ENCODE results near the gene MTCH1. TPM values are rescaled to one million over a fixed set of nuclear protein-coding genes. Genes with fewer than 3 reads are reported as not detected.
"Not testable (repeated sequence)": the region's sequence is repeated elsewhere in the genome, so short reads cannot be mapped to it uniquely, and the experiment has no call there.

MTCH1 gene
- total and polyA plus RNA-seq, 2 experiments from 2014 or later, result 290 to 533 TPM

DNA sequence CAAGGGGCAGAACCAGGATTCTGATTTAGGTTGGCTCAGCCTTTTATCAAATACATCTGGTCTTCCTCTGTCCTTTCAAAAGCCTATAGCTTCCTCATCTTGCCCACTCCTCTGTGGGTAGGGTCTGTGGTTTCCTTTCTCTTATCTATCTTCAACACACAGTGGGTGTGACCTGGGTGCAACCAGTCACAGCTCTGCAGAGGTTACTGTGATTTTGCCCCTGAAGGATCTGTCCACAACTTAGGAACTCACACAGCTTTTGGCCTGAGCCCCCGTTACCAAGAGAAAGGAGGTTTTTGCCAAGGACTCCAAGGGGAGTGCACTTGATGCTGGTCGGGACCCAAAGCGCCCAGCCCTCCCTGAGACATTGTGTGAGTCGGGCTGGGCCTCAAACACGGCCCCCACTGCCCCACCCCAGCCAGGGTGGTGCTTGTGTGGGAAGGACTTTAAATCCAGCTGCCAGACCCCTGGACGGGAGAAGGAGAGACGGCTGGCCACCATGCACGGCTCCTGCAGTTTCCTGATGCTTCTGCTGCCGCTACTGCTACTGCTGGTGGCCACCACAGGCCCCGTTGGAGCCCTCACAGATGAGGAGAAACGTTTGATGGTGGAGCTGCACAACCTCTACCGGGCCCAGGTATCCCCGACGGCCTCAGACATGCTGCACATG is 31.6 kb downstream of the MTCH1 start, which contains the start of gene PI16:
Gene PI16 (plus strand): TSS at position 477 of the 670 bp plus-strand sequence. CDS start 23 bp downstream, at position 500.
- Histone ChIP-seq H3K4me3 (no peak within 1 kb of the TSS), H3K9me3 (ENCODE audit: low read depth) (no peaks in the 10 kb centered on the region), H3K36me3 (no peaks in the 10 kb centered on the region), H3K4me1 (ENCODE audit: low read depth) (peaks cover 21% of the 10 kb centered on the region), H3K27me3 (no peaks in the 10 kb centered on the region), H3K27ac (no peak within 1 kb of the TSS)
- TF ChIP-seq, protein P1, sequence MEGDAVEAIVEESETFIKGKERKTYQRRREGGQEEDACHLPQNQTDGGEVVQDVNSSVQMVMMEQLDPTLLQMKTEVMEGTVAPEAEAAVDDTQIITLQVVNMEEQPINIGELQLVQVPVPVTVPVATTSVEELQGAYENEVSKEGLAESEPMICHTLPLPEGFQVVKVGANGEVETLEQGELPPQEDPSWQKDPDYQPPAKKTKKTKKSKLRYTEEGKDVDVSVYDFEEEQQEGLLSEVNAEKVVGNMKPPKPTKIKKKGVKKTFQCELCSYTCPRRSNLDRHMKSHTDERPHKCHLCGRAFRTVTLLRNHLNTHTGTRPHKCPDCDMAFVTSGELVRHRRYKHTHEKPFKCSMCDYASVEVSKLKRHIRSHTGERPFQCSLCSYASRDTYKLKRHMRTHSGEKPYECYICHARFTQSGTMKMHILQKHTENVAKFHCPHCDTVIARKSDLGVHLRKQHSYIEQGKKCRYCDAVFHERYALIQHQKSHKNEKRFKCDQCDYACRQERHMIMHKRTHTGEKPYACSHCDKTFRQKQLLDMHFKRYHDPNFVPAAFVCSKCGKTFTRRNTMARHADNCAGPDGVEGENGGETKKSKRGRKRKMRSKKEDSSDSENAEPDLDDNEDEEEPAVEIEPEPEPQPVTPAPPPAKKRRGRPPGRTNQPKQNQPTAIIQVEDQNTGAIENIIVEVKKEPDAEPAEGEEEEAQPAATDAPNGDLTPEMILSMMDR (IDR thresholded peaks at IDR 0.05; ENCODE audit: low read depth, low read length), result no peak
- no peak for DNase-seq (ENCODE audit: low read depth in 1 of 2, low spot score in 1 of 2)

DNA sequence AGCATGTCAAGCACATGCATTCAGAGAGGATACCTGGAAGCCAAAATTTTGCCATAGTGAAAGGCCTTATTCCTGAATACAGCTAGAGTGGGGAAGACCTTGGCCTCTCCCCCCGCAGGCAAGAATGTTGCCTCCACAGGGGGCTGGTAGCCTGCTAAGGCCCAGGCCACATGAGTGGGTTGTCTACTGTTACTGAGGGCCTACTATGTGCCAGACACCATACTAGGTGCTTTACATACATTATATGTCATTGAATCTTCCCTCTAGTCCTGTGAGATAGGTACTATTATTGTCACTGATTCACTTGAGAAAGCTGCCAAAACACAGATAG is 32.1 kb downstream of the MTCH1 start:
- Histone ChIP-seq H3K27ac (no peak overlapping the region), H3K27me3 (no peaks in the 10 kb centered on the region), H3K4me1 (ENCODE audit: low read depth) (peaks cover 21% of the 10 kb centered on the region), H3K9me3 (ENCODE audit: low read depth) (no peaks in the 10 kb centered on the region), H3K4me3 (no peak overlapping the region), H3K36me3 (no peaks in the 10 kb centered on the region)
- no peak for DNase-seq (ENCODE audit: low read depth in 1 of 2, low spot score in 1 of 2)
- TF ChIP-seq, protein P1 (IDR thresholded peaks at IDR 0.05; ENCODE audit: low read depth, low read length), result no peak

DNA sequence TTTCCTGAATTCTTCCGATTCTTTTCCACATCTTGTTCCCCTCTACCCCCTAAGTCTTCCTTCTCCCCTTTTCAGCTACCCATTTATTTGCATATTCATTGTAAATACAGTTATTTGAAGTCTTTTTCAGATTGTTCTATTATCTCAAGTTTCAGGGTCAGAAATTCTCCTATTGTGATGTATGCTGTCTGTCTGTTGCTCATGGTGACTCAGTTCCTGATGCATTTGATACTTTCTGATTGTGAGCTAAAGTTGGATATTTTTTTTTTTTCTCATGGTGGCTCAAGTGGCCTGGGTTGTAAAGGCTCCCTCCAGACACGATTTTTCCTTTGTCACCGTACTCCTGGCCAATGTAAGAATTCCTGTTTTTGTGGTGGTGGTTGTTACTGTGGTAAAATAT is 36.4 kb downstream of the MTCH1 start:
- no peak overlapping the region for H3K4me3 ChIP-seq
- TF ChIP-seq, protein P1 (IDR thresholded peaks at IDR 0.05; ENCODE audit: low read depth, low read length), result no peak
- H3K27ac ChIP-seq, result no peak overlapping the region
- H3K36me3 ChIP-seq, result no peaks in the 10 kb centered on the region
- no peak for DNase-seq (ENCODE audit: low read depth in 1 of 2, low spot score in 1 of 2)
- no peaks in the 10 kb centered on the region for H3K9me3 ChIP-seq (ENCODE audit: low read depth)
- H3K4me1 ChIP-seq (ENCODE audit: low read depth), result peaks cover 8% of the 10 kb centered on the region
- H3K27me3 ChIP-seq, result no peaks in the 10 kb centered on the region

DNA sequence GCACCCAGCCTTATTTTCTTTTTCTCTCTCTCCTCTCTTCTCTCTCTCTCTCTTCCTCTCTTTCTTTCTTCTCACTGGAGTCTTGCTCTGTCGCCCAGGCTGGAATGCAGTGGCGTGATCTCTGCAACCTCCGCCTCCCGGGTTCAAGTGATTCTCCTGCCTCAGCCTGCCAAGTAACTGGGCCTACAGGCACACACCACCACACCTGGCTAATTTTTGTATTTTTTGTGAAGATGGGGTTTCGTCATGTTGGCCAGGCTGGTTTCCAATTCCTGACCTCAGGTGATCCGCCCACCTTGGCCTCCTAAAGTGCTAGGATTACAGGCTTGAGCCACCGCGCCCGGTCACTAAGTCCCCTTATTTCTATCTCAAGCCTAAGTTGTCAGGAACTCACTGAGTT is 36.9 kb downstream of the MTCH1 start:
- H3K4me3 ChIP-seq; H3K9me3 ChIP-seq (ENCODE audit: low read depth); DNase-seq (ENCODE audit: low read depth in 1 of 2, low spot score in 1 of 2); H3K27ac ChIP-seq; H3K27me3 ChIP-seq; H3K36me3 ChIP-seq; H3K4me1 ChIP-seq (ENCODE audit: low read depth): not testable (repeated sequence)

DNA sequence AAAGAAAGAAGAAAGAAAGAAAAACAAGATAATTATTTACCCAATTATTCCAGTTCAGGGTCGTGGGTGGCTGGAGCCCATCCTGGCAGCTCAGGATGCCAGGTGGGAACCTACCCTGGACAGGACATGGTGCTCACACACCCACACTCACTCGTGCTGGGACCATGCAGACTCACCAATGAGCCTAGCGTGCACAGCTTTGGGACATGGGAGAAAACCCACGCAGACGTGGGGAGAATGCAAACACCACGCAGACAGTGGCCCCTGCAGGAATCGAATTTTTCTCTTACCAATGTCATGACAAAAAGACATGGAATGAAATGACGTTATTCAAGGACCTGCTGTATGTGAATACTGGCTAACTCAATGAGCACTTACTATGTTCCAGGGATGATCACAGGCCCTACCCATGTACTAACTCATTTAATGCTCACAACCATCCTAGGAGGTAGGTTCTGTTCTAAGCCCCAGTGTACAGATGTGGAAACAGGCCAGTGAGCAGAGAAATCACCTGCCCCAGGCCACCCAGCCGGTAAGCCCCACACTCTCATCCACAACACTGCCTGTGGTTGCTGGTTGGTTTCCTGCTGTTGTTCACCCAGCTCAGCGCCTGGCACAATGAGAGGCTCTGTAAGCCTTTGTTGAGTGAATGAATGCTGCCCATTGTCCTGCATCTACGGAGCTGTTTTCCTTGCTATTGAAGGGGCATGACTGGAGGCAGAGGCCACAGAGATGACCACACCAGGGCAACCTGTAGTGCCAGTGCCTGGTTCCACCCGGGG is 38.2 kb downstream of the MTCH1 start:
- H3K27me3 ChIP-seq, result no peaks in the 10 kb centered on the region
- no peaks in the 10 kb centered on the region for H3K36me3 ChIP-seq
- no peak for DNase-seq (ENCODE audit: low read depth in 1 of 2, low spot score in 1 of 2)
- no peaks in the 10 kb centered on the region for H3K4me1 ChIP-seq (ENCODE audit: low read depth)
- no peak overlapping the region for H3K4me3 ChIP-seq
- H3K27ac ChIP-seq, result no peak overlapping the region
- TF ChIP-seq, protein P1 (IDR thresholded peaks at IDR 0.05; ENCODE audit: low read depth, low read length), result no peak
- no peaks in the 10 kb centered on the region for H3K9me3 ChIP-seq (ENCODE audit: low read depth)

DNA sequence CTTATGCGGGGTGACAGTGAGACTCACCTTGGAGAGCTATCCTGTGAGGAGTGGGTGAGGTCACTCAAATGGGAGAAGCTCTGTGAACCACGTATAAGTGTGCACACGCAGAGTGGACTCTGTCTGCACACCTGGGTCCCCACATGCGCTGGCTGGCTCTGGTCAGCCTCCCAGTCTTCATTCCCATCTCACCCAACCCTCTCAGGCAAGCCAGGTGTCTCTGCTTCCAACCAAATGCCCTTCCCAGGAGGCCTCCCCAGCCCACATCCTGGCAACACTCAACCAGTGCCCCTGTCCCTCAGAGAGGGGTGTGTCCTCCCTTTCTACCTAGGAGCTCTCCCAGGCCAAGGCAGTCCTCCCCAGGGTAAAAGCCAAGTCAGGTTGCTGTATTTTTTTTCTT is 39.5 kb downstream of the MTCH1 start:
- H3K36me3 ChIP-seq, result no peaks in the 10 kb centered on the region
- H3K4me1 ChIP-seq (ENCODE audit: low read depth), result no peaks in the 10 kb centered on the region
- H3K27me3 ChIP-seq, result no peaks in the 10 kb centered on the region
- H3K27ac ChIP-seq, result no peak overlapping the region
- H3K9me3 ChIP-seq (ENCODE audit: low read depth), result no peaks in the 10 kb centered on the region
- DNase-seq (ENCODE audit: low read depth in 1 of 2, low spot score in 1 of 2), result no peak
- TF ChIP-seq, protein P1 (IDR thresholded peaks at IDR 0.05; ENCODE audit: low read depth, low read length), result no peak
- H3K4me3 ChIP-seq, result no peak overlapping the region
